Retinal pigment epithelial cell (primary cell): ENCODE results near the gene FBXO44.

Source experiments
- DNase-seq: peaks from one replicate; pipeline ENCODE4 v3.0.0-alpha.2; 2010; ENCODE audit warnings: low read depth
- H3K4me3 ChIP-seq: 2 replicates; pipeline ENCODE4 v1.5.1; 2011; ENCODE audit warnings: mild to moderate bottlenecking, low read length, control low read depth, moderate library complexity
- CTCF ChIP-seq: conservative IDR thresholded peaks from 2 replicates; pipeline ENCODE4 v1.5.1; 2011; ENCODE audit warnings: low read depth, low read length, control low read depth, inconsistent platforms

Gene FBXO44

GRCh38 chr1:11680270-11681070 lies 25.8 kb downstream of the FBXO44 start:
- peak overlapping the region; percentile 64 for H3K4me3 ChIP-seq
- no peak for DNase-seq
- no peak for TF ChIP-seq CTCF

GRCh38 chr1:11681071-11681771 lies 26.5 kb downstream of the FBXO44 start, which contains the start of gene MAD2L2:
Gene MAD2L2, minus strand, starts transcription at chr1:11681148. Its CDS starts 547 bp downstream, at chr1:11680601.
- H3K4me3 ChIP-seq = peak within 1 kb of the TSS; percentile 64
- DNase-seq = peak; percentile 12
- TF ChIP-seq CTCF = no peak

- no peak for DNase-seq
- no peak for TF ChIP-seq CTCF
- H3K4me3 ChIP-seq = no peak overlapping the region
Measured at GRCh38 chr1:11682287-11682771, 27.7 kb downstream of the FBXO44 start.

- no peak for DNase-seq
- no peak for TF ChIP-seq CTCF
- H3K4me3 ChIP-seq = no peak overlapping the region
Measured at GRCh38 chr1:11682799-11683198, 28.1 kb downstream of the FBXO44 start.

- DNase-seq = no peak
- no peak for TF ChIP-seq CTCF
- no peak overlapping the region for H3K4me3 ChIP-seq
Measured at GRCh38 chr1:11684070-11684469, 29.4 kb downstream of the FBXO44 start.

GRCh38 chr1:11685210-11685752 lies 30.6 kb downstream of the FBXO44 start:
- no peak for DNase-seq
- TF ChIP-seq CTCF = no peak
- no peak overlapping the region for H3K4me3 ChIP-seq
